ENCODE results near the gene LENG9.

LENG9 gene

GRCh38 chr19:54462655-54463530 is 685 bp downstream of the LENG9 start:
- Histone ChIP-seq H3K4me3 (ENCODE audit: low read length) (peak overlapping the region; percentile 9), H3K4me2 (ENCODE audit: low read length) (peak overlapping the region; percentile 77), H3K18ac (ENCODE audit: low read length) (peak overlapping the region; percentile 2), H2BK120ac (ENCODE audit: low read depth, low read length) (no peak overlapping the region), H3K9ac (ENCODE audit: low read length) (peak overlapping the region; percentile 95), H3K23ac (ENCODE audit: low read length) (peak overlapping the region; percentile 94), H2BK15ac (replicated peaks; ENCODE audit: low read depth) (no peak overlapping the region), H3K79me1 (ENCODE audit: low read length) (peaks cover 14% of the 10 kb centered on the region), H3K36me3 (ENCODE audit: control insufficient read depth, insufficient read depth, low read length) (peaks cover 20% of the 10 kb centered on the region), H3K27me3 (ENCODE audit: insufficient read depth, low read length, poor library complexity) (no peaks in the 10 kb centered on the region), H4K5ac (ENCODE audit: low read length) (no peak overlapping the region), H4K8ac (ENCODE audit: low read depth, low read length) (no peak overlapping the region), H3K4me1 (ENCODE audit: control insufficient read depth, low read depth, low read length) (peaks cover 5% of the 10 kb centered on the region), H3K27ac (ENCODE audit: low read depth, low read length) (peak overlapping the region; percentile 73), H2AK5ac (ENCODE audit: low read length) (no peak overlapping the region), H3K79me2 (ENCODE audit: control insufficient read depth, insufficient read depth, low read length) (peaks cover 4% of the 10 kb centered on the region), H2BK5ac (ENCODE audit: low read length) (peak overlapping the region; percentile 52), H3K56ac (ENCODE audit: low read length) (peak overlapping the region; percentile 99), H3K4ac (ENCODE audit: low read depth, low read length) (peak overlapping the region; percentile 56)
- WGBS (ENCODE audit: extremely low coverage, insufficient coverage, low lambda C conversion rate), result no CpG with 5 or more reads among the region's 91 CpGs
- peak; percentile 87 for DNase-seq

GRCh38 chr19:54462047-54462654 is 1.4 kb downstream of the LENG9 start:
- H3K36me3 ChIP-seq (ENCODE audit: control insufficient read depth, insufficient read depth, low read length), result peaks cover 24% of the 10 kb centered on the region
- no peak overlapping the region for H2BK15ac ChIP-seq (replicated peaks; ENCODE audit: low read depth)
- H2AK5ac ChIP-seq (ENCODE audit: low read length), result no peak overlapping the region
- H4K8ac ChIP-seq (ENCODE audit: low read depth, low read length), result no peak overlapping the region
- H2BK120ac ChIP-seq (ENCODE audit: low read depth, low read length), result no peak overlapping the region
- no peak overlapping the region for H4K5ac ChIP-seq (ENCODE audit: low read length)
- H3K4ac ChIP-seq (ENCODE audit: low read depth, low read length), result no peak overlapping the region
- no peak overlapping the region for H3K18ac ChIP-seq (ENCODE audit: low read length)
- peak overlapping the region; percentile 45 for H3K23ac ChIP-seq (ENCODE audit: low read length)
- peak overlapping the region; percentile 73 for H3K27ac ChIP-seq (ENCODE audit: low read depth, low read length)
- no peak overlapping the region for H2BK5ac ChIP-seq (ENCODE audit: low read length)
- H3K27me3 ChIP-seq (ENCODE audit: insufficient read depth, low read length, poor library complexity), result no peaks in the 10 kb centered on the region
- H3K4me3 ChIP-seq (ENCODE audit: low read length), result no peak overlapping the region
- DNase-seq, result no peak
- H3K56ac ChIP-seq (ENCODE audit: low read length), result peak overlapping the region; percentile 99
- H3K4me1 ChIP-seq (ENCODE audit: control insufficient read depth, low read depth, low read length), result peaks cover 5% of the 10 kb centered on the region
- H3K9ac ChIP-seq (ENCODE audit: low read length), result peak overlapping the region; percentile 95
- peak overlapping the region; percentile 77 for H3K4me2 ChIP-seq (ENCODE audit: low read length)
- no CpG with 5 or more reads among the region's 15 CpGs for WGBS (ENCODE audit: extremely low coverage, insufficient coverage, low lambda C conversion rate)
- peaks cover 4% of the 10 kb centered on the region for H3K79me2 ChIP-seq (ENCODE audit: control insufficient read depth, insufficient read depth, low read length)
- peaks cover 14% of the 10 kb centered on the region for H3K79me1 ChIP-seq (ENCODE audit: low read length)

GRCh38 chr19:54461613-54462012 is 2.0 kb downstream of the LENG9 start:
- Histone ChIP-seq H2BK15ac (replicated peaks; ENCODE audit: low read depth) (no peak overlapping the region), H3K23ac (ENCODE audit: low read length) (no peak overlapping the region), H3K27ac (ENCODE audit: low read depth, low read length) (no peak overlapping the region), H3K4me1 (ENCODE audit: control insufficient read depth, low read depth, low read length) (peaks cover 5% of the 10 kb centered on the region), H4K8ac (ENCODE audit: low read depth, low read length) (no peak overlapping the region), H3K79me2 (ENCODE audit: control insufficient read depth, insufficient read depth, low read length) (peaks cover 4% of the 10 kb centered on the region), H3K79me1 (ENCODE audit: low read length) (peaks cover 14% of the 10 kb centered on the region), H3K4me3 (ENCODE audit: low read length) (no peak overlapping the region), H3K4ac (ENCODE audit: low read depth, low read length) (no peak overlapping the region), H4K5ac (ENCODE audit: low read length) (no peak overlapping the region), H3K56ac (ENCODE audit: low read length) (no peak overlapping the region), H2BK5ac (ENCODE audit: low read length) (no peak overlapping the region), H3K27me3 (ENCODE audit: insufficient read depth, low read length, poor library complexity) (no peaks in the 10 kb centered on the region), H2BK120ac (ENCODE audit: low read depth, low read length) (no peak overlapping the region), H3K18ac (ENCODE audit: low read length) (no peak overlapping the region), H2AK5ac (ENCODE audit: low read length) (no peak overlapping the region), H3K36me3 (ENCODE audit: control insufficient read depth, insufficient read depth, low read length) (peaks cover 27% of the 10 kb centered on the region), H3K9ac (ENCODE audit: low read length) (peak overlapping the region; percentile 95), H3K4me2 (ENCODE audit: low read length) (no peak overlapping the region)
- DNase-seq, result no peak
- WGBS (ENCODE audit: extremely low coverage, insufficient coverage, low lambda C conversion rate), result no CpG with 5 or more reads among the region's 3 CpGs

GRCh38 chr19:54461210-54461609 is 2.4 kb downstream of the LENG9 start:
- WGBS (ENCODE audit: extremely low coverage, insufficient coverage, low lambda C conversion rate), result no CpG with 5 or more reads among the region's 27 CpGs
- Histone ChIP-seq H3K79me1 (ENCODE audit: low read length) (peaks cover 14% of the 10 kb centered on the region), H3K56ac (ENCODE audit: low read length) (no peak overlapping the region), H3K18ac (ENCODE audit: low read length) (no peak overlapping the region), H3K79me2 (ENCODE audit: control insufficient read depth, insufficient read depth, low read length) (peaks cover 4% of the 10 kb centered on the region), H3K23ac (ENCODE audit: low read length) (no peak overlapping the region), H3K4me1 (ENCODE audit: control insufficient read depth, low read depth, low read length) (peaks cover 5% of the 10 kb centered on the region), H3K27me3 (ENCODE audit: insufficient read depth, low read length, poor library complexity) (no peaks in the 10 kb centered on the region), H4K8ac (ENCODE audit: low read depth, low read length) (no peak overlapping the region), H3K4me2 (ENCODE audit: low read length) (no peak overlapping the region), H2BK15ac (replicated peaks; ENCODE audit: low read depth) (no peak overlapping the region), H3K36me3 (ENCODE audit: control insufficient read depth, insufficient read depth, low read length) (peaks cover 29% of the 10 kb centered on the region), H2BK120ac (ENCODE audit: low read depth, low read length) (no peak overlapping the region), H2BK5ac (ENCODE audit: low read length) (no peak overlapping the region), H3K4me3 (ENCODE audit: low read length) (no peak overlapping the region), H3K27ac (ENCODE audit: low read depth, low read length) (no peak overlapping the region), H3K4ac (ENCODE audit: low read depth, low read length) (no peak overlapping the region), H3K9ac (ENCODE audit: low read length) (no peak overlapping the region), H4K5ac (ENCODE audit: low read length) (no peak overlapping the region), H2AK5ac (ENCODE audit: low read length) (no peak overlapping the region)
- no peak for DNase-seq

GRCh38 chr19:54460230-54461005 is 3.2 kb downstream of the LENG9 start:
- no peak overlapping the region for H3K27ac ChIP-seq (ENCODE audit: low read depth, low read length)
- no peak overlapping the region for H2BK15ac ChIP-seq (replicated peaks; ENCODE audit: low read depth)
- no CpG with 5 or more reads among the region's 39 CpGs for WGBS (ENCODE audit: extremely low coverage, insufficient coverage, low lambda C conversion rate)

More at GRCh38 chr19:54460230-54461005, 3.2 kb downstream of the LENG9 start:
- peaks cover 4% of the 10 kb centered on the region for H3K79me2 ChIP-seq (ENCODE audit: control insufficient read depth, insufficient read depth, low read length)
- H2BK5ac ChIP-seq (ENCODE audit: low read length), result no peak overlapping the region
- peaks cover 29% of the 10 kb centered on the region for H3K36me3 ChIP-seq (ENCODE audit: control insufficient read depth, insufficient read depth, low read length)
- no peak overlapping the region for H3K18ac ChIP-seq (ENCODE audit: low read length)
- no peaks in the 10 kb centered on the region for H3K27me3 ChIP-seq (ENCODE audit: insufficient read depth, low read length, poor library complexity)
- peaks cover 5% of the 10 kb centered on the region for H3K4me1 ChIP-seq (ENCODE audit: control insufficient read depth, low read depth, low read length)
- peaks cover 14% of the 10 kb centered on the region for H3K79me1 ChIP-seq (ENCODE audit: low read length)
- H4K5ac ChIP-seq (ENCODE audit: low read length), result no peak overlapping the region
- no peak overlapping the region for H3K23ac ChIP-seq (ENCODE audit: low read length)
- no peak overlapping the region for H3K4me3 ChIP-seq (ENCODE audit: low read length)
- H3K56ac ChIP-seq (ENCODE audit: low read length), result no peak overlapping the region
- no peak overlapping the region for H3K4ac ChIP-seq (ENCODE audit: low read depth, low read length)
- H3K4me2 ChIP-seq (ENCODE audit: low read length), result no peak overlapping the region
- no peak overlapping the region for H4K8ac ChIP-seq (ENCODE audit: low read depth, low read length)
- no peak overlapping the region for H3K9ac ChIP-seq (ENCODE audit: low read length)
- no peak overlapping the region for H2AK5ac ChIP-seq (ENCODE audit: low read length)
- no peak for DNase-seq
- H2BK120ac ChIP-seq (ENCODE audit: low read depth, low read length), result no peak overlapping the region

All from mesendoderm (in vitro differentiated cells).